GM19239 (cell line): Measurements from ENCODE around the gene SRMS.
A peak's percentile ranks its signal among the peaks of the same experiment; 100 is the strongest.

ENCODE experiments used
- DNase-seq: peaks from one replicate; pipeline ENCODE4 v3.0.0; 2011; ENCODE audit warnings: low spot score; ENCODE audit not compliant: insufficient read length
- FAIRE-seq: peaks from 2 replicates; lab custom pipeline; 2011; peaks lifted over from hg19 to GRCh38; lab: Jason Lieb, UNC

The SRMS gene

GRCh38 chr20:63555661-63556381, 8.3 kb upstream of the SRMS start:
- DNase-seq (no peak), FAIRE-seq (no peak)

- no peak for DNase-seq
- no peak for FAIRE-seq
Observed at GRCh38 chr20:63554361-63555278, 7.1 kb upstream of the SRMS start.

- peak; percentile 18 for FAIRE-seq
Observed at GRCh38 chr20:63553933-63554290, 6.4 kb upstream of the SRMS start, which contains the start of gene FNDC11. Gene FNDC11 (plus strand): TSS chr20:63554159. CDS start chr20:63555664, 1,505 bp downstream.

DNA sequence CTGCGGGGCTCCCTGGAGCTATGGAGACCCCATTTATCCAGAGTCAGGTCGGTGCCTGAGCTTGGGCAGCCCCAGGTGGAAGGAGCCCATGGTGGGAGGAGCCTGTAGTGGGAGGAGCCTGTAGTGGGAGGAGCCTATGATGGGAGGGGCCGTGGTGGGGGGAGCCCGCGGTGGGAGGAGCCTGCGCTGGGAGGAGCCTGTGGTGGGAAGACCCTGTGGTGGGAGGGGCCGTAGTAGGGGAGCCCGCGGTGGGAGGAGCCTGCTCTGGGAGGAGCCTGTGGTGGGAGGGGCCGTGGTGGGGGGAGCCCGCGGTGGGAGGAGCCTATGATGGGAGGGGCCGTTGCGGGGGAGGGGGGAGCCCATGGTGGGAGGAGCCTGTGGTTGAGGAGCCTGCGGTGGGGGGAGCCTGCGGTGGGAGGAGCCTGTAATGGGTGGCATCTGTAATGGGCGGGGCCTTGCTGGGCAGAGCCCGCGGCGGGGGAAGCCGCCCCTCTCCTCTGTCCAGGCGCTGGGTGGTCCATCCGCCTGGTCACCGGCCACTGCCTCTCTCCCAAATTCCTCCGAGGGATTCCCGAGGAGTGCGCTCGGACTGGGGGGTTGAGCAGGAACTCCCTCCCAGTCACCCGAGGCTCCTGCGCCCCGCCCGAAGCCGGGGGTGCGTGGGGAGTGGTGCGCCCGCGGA, 5.8 kb upstream of the SRMS start:
- DNase-seq, result no peak
- FAIRE-seq, result peak; percentile 8

More at GRCh38 chr20:63553933-63554290, 6.4 kb upstream of the SRMS start, which contains the start of gene FNDC11:
- no peak for DNase-seq

- no peak for DNase-seq
- peak; percentile 94 for FAIRE-seq
Observed at GRCh38 chr20:63552481-63553249, 5.1 kb upstream of the SRMS start.

DNA sequence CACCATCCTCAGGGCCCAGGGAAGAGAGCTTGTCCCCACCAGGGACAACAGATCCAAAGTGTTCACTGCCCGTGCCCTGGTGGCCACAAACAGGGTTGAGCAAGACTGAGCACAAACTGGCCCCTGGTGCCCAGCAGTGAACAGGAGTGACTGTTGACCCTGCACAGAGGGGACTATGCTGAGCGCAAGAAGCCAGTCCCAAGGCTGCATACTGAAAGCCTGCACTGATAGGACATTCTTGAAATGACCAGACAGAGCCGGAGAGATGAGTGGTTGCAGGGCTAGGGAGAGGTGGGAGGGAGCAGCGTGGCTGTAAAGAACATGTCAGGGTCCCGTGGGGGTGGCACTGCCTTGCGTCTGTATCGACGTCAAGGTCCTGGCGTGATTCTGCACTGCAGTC, 3.5 kb upstream of the SRMS start:
- FAIRE-seq, result no peak
- no peak for DNase-seq

DNA sequence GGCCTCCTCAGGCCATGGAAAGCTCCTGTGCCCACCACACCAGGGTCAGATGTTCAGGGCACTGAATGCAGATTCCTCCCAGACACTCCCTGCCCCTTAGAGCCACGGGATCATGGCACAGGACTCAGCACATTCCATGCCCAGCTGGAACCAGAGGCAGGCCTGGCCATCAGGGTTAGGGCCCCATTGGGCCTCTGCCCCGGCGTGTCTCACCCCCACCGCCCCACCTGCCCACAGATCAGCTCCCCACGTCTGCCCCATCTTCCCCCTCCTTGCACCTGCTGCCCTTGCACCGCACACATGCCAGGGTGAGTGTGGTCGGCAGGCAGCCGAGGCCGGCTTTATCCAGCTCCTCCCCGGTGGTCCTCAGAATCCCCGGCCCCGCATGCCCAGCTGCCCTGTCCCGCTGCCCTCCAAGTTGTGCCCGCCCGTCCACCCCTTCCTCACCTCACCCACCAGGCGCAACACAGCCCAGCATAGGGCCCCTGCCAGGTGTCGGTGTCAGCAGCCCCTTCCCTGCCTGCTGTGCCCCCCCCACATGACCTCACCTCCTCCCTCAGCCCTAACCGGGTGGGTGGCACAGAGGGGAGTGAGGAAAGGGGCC, 2.2 kb upstream of the SRMS start:
- no peak for FAIRE-seq
- DNase-seq, result no peak

- FAIRE-seq, result no peak
- DNase-seq, result no peak
Observed at GRCh38 chr20:63549019-63549418, 1.5 kb upstream of the SRMS start.

DNA sequence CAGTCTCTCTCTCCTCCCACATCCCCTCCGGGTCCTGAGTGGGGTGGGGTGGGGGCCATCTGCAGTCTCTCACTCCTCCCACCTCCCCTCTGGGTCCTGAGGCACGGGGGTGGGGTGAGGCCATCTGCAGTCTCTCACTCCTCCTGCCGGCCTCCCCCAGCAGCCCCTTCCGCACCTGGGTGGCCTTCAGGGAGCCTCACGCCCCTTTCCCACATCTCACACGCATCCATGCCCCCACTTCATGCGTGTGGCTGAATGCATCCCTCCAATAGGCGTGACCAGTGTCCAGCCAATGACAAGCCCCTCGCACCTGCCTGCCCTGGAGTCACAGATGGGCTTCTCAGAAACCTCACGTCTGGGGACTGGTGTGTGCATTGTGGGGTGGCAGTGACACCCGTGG, 993 bp upstream of the SRMS start:
- no peak for FAIRE-seq
- DNase-seq, result no peak

DNA sequence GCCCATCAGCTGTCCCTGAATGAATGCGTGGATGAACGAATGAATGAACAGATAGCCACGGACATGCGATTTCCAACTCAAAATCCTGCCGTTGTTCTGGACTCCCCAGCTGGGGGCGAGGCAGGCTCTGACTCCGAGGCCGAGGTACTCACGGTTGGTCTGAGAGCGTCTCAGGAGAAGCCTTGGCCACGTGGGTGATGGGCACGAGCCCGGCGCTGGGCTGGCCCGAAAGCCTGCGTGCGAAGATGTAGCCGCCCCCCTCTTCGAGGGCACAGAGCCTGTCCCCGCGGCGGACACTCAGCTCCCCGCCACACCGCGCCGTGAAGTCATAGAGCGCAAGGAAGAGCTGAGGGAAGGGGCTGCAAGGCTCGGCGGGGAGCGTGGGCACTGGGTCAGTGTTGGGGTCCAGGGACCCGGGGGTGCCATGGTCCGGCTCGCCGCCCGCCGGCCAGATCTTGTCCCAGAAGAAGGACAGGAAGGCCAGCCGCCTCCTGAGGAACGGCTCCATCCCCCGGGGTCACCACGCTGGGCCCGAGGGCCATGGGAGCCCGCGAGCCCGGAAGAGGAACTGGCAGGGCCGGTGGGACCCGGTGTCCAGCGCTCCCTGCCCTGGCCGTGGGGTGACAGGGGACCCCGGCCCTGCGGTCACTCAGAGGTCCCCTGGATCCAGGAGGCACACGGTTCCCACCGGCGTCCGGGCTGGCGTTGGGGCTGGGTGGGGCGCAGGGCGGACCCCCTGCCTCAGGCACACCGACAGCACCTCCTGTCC, 409 bp downstream of the SRMS start:
- FAIRE-seq (no peak), DNase-seq (no peak)

DNA sequence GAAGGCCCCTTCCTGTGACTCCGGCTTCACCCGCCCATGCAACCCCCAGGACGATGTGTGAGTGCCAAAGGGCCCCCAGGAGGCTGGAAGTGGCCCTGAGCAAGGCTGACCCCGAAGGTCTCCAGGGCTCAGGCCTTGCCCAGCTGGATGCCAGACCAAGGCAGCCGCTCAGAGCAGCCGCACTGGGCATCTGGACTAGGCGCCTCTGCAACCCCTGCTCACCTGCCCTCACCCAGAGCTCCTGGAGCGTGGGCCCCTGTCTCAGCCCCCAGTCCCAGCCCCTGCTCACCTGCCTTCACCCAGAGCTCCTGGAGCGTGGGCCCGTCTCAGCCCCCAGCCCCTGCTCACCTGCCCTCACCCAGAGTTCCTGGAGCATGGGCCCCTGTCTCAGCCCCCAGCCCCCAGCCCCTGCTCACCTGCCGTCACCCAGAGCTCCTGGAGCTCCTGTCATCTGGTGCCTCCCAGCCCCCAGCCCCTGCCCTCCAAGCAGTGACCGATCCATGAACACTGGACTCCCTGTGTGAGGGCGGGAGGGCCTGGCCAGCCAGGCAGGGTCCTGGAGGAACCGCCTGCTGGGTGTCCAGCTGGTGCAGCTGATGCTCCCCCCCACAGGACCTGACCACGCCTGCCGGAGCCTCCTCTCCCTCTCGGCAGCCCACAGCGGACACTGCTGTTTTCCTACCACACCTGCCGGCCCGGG, 1.1 kb downstream of the SRMS start:
- DNase-seq, result no peak

GRCh38 chr20:63545814-63546213, 1.7 kb downstream of the SRMS start:
- FAIRE-seq, result no peak
- DNase-seq, result no peak

More for the DNA sequence above, 1.1 kb downstream of the SRMS start:
- FAIRE-seq, result no peak

GRCh38 chr20:63544958-63545516, 2.5 kb downstream of the SRMS start:
- DNase-seq, result no peak
- no peak for FAIRE-seq

DNA sequence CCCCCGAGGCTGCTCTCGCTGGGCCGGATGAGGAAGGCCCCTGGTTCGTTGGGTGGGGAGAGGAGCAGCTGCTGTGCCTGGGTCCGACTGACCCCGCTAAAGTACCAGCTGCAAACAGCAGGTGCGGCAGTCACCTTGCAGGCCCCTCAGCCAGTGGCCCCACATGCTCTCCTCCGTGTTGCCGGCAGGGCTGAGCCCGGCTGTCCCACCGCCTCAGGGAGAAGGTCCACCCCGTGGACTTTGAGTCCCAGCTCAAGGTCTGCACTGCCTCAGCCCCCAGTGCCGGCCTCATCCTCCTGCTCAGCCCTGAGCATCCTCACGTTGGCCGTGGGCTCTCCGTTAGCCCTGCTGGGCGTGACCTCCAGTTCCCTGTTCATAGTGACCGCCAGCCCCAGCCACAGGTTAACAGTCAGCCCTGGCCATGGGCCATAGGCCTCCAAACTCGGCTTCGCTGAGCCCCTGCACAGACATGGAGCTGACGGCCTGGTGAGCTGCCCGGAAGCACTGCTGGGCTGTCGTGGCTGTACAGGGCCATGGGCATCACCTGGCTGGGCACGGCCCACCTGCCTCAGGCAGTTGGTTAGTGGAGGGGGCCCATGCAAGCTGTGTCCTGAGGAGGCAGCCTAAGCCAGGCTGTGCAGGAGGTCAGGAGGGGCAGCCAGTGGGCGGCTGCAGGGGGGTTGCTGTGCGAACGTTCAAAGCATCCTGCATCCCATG, 3.1 kb downstream of the SRMS start:
- FAIRE-seq, result no peak
- DNase-seq, result no peak

GRCh38 chr20:63543733-63544132, 3.8 kb downstream of the SRMS start:
- DNase-seq (no peak), FAIRE-seq (no peak)

- DNase-seq (no peak), FAIRE-seq (no peak)
Observed at GRCh38 chr20:63543131-63543530, 4.4 kb downstream of the SRMS start.

GRCh38 chr20:63542696-63543095, 4.9 kb downstream of the SRMS start:
- DNase-seq (no peak), FAIRE-seq (no peak)
